ENCODE measurements around the gene ACTR8.

The ACTR8 gene

DNA sequence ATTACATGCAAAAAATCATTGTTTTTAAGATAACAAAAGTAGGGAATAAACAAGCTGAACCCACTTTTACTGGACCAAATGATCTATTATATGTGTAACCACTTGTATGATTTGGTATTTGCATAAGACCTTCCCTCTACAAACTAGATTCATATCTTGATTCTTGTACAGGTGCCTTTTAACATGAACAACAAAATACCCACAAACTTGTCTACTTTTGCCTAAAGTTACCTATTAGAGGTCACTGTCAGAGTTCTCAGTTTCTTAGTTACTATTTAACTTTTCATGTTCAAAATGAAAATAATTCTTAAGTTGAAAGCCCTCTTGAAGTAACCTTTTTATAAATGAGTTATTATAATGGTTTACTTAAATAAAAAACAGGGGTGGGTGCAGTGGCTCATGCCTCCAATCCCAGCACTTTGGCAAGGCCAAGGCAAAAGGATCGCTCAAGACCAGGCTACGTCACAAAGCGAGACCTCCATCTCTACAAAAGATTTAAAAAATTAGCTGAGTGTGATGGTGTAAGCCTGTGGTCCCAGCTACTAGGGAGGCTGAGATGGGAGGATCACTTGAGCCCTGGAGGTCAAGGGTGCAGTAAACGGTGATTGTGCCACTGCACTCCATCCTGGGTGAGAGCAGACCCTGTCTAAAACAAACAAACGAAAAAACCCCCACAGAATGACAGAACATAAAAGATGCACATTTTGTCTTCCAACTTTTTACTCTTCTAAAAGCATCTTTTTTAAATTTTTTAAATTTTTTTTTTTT is 16.0 kb downstream of the ACTR8 start:
- DNase-seq (ENCODE audit: low read depth in 1 of 2, low spot score in 1 of 2) = no peak

DNA sequence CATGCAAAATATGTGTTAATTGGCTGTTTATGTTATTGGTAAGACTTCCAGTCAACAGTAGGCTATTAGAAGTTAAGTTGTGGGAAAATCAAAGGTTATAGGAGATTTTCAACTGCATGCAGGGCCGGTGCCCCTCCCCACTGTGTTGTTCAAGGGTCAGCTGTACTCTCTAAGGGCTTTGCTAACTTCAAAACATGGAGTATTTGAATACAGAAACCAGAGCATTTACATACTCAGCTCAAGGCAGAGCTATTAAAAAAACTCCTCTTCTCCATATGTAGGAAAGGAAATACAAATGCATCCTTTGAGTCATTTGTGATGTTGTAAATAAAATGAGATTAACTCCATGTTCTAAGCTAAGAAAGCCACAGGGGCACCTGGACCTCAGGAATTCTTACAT is 18.8 kb downstream of the ACTR8 start:
- no peak for DNase-seq (ENCODE audit: low read depth in 1 of 2, low spot score in 1 of 2)

DNA sequence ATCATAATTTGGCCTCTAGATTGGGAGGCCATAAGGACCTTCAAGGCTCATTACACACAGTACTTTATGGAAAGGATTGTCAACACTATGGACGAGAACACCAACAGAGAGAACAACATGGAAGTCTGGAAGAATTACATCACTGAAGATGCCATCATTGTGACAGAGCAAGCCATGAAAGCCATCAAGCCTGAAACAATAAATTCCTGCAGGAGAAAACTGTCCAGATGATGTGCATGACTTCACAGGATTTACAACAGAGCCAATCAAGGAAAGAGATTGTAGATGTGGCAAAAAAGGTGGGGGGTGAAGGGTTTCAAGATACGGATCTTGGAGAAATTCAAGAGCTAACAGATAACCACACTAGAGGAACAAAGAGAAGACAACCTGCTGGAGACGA is 19.7 kb downstream of the ACTR8 start:
- DNase-seq (ENCODE audit: low read depth in 1 of 2, low spot score in 1 of 2) = no peak

DNA sequence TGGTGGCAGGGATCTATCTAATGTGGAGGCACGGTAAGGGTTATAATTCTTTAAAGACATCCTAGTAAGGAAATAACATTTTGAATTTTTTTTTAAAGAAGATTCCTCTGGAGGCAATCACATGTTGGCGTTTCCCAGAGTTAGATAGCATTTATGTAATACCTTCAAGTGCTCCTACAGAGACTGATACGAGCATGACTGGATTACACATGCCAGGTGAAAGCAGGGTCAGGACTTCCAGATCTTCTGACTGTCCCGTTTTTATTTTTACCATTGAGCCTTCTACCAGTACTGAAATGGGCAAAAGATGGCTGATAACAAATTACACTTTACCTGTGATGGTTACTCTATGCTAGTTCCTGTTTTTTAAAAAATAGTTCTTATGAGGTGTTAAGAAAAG is 21.8 kb downstream of the ACTR8 start:
- no peak for DNase-seq (ENCODE audit: low read depth in 1 of 2, low spot score in 1 of 2)

- no peak for DNase-seq (ENCODE audit: low read depth in 1 of 2, low spot score in 1 of 2)
These were observed 22.8 kb downstream of the ACTR8 start for GRCh38 chr3:53859178-53859577.

- no peak for DNase-seq (ENCODE audit: low read depth in 1 of 2, low spot score in 1 of 2)
These were observed 23.7 kb downstream of the ACTR8 start for GRCh38 chr3:53858096-53858741.

- DNase-seq (ENCODE audit: low read depth in 1 of 2, low spot score in 1 of 2) = no peak
These were observed 25.0 kb downstream of the ACTR8 start for GRCh38 chr3:53856964-53857363.

DNA sequence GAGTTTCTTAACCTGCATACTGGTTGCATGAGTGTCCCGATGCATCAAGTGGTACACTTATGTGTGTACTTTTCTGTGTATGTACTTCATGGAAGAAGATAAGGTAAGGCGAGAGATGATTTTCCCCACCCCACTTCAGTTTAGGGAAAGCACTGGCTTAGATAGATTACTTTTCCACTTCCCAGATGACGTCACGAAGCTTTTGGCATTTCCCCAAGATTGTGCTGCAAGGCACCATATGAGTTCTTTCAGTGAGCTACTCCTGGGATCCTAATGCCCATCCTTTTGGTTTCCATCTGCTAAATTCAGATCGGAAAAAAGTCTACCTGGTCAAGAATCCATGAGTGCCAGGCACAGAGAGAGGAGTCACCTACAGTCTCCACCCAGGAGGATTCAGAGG is 31.1 kb downstream of the ACTR8 start:
- DNase-seq (ENCODE audit: low read depth in 1 of 2, low spot score in 1 of 2) = no peak

DNA sequence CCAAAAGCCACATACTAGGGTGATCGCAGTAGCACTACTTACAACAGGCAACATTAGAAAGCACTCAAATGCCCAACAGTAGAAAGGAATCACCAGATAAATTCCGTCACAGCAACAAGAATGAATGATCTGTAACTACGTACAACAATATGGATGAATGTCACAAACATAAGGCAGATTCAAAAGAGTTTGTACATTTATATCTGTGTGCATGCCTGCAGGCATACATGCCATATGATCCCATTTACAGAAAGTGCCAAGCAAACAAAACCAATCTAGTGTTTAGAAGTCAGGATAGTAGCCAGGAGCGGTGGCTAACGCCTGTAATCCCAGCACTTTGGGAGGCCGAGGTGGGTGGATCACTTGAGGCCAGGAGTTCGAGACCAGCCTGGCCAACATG is 32.0 kb downstream of the ACTR8 start:
- DNase-seq (ENCODE audit: low read depth in 1 of 2, low spot score in 1 of 2) = no peak

DNA sequence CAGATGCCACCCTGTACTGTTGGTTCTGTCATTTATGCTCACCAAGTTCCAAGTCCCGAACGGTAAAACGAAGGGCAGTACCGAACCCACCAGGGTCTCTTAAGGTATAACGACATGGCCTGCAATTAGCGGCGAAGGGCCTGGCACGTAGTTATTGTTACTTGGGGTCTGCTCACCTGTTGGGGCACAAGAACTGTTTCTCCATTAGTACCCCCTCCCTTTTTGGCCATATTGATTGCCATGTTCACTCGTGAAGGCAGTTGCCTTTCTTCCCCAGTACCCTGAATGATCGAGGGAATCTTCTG is 35.1 kb downstream of the ACTR8 start:
- no peak for DNase-seq (ENCODE audit: low read depth in 1 of 2, low spot score in 1 of 2)

DNA sequence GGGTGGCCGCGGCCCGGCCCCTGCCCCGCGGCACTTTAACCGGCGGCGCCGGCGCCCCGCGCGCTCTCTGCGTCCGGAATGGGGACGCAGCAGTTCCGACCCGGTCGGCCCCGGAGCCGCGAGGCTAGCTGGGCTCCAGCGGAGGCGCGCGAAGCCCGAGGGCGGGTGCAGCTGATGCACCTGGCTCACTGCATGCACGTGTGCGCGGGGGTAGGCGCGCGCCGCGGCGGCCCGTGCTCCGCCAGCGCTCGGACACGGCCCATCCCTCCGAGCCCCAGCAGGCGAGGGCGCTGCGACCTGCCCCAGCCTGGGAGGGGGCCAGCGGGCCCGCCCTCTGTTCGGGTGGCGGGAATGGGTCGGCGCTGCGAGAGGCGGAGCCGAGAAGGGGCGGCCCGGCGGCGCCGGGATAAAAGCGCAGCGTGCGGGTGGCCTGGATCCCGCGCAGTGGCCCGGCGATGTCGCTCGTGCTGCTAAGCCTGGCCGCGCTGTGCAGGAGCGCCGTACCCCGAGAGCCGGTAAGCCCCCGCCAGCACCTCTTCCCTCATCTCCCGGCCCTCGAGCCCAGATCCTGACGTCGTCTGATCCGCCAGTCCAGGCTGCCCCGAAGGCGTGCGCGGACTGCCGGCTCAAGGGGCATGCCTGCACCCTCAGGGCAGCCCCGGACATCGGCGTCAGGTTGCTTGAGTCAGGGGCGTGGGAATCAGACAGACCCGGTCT is 35.7 kb downstream of the ACTR8 start, which contains the start of the genes CHDH and IL17RB:
CHDH (minus strand) TSS at position 286 of the 717 bp plus-strand sequence. CDS start 22,411 bp downstream, outside the sequence.
IL17RB (plus strand) TSS at position 435 of the 717 bp plus-strand sequence; CDS start at position 456, 21 bp downstream.
- no peak for DNase-seq (ENCODE audit: low read depth in 1 of 2, low spot score in 1 of 2)

DNA sequence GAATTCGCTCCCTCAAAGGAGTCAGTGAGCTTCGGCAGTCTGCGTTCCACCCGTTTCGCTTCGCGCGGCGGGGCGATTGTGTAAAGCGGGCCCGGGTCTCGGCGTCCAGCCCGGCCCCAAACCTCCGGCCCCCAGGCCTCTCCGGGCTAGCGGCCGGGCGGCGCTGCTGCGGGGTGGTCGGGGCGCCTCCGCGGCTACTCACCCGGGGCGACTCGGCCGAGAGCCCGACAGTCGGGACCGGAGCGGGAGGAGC is 36.1 kb downstream of the ACTR8 start:
- no peak for DNase-seq (ENCODE audit: low read depth in 1 of 2, low spot score in 1 of 2)

- no peak for DNase-seq (ENCODE audit: low read depth in 1 of 2, low spot score in 1 of 2)
These were observed 36.7 kb downstream of the ACTR8 start for GRCh38 chr3:53845103-53845880.

DNA sequence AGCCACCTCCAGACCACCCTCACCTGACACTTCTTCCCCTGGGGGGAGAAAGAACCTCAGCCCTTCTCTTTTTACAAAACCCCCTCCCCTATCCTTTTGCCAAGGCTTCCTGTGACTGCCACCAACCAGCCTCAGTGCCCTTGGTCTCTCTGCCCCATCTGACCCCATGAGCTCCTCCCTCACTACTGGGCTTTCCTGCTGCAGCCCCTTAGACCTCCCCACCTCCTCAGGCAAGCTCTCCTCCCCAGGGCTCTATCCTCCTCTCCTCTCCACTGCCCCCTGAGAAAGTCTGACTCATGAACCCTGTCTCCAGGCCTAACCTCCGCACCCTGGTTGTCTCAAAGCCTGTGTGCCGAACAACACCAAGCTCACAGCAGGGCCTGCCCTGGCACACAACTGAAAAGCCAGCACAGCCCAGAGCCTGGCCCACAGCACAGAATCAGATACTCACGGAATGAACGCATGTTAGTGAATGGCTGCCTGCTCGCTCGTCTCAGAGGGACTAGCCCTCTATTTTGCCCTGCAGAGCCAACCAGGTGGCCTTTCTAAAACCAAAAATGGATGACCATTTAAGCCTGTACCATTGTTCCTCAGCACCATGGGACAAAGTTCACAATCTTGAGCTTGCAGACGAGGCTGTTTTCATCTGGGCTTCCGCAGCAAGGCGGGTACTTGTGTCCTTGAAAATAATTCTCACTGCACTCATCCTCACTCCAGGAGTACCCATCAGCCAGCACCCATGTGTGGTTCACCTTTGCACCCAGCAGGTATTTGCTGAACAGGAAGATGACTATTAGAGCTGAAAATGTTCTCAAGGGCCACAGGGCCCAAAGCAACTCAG is 37.5 kb downstream of the ACTR8 start:
- no peak for DNase-seq (ENCODE audit: low read depth in 1 of 2, low spot score in 1 of 2)

DNA sequence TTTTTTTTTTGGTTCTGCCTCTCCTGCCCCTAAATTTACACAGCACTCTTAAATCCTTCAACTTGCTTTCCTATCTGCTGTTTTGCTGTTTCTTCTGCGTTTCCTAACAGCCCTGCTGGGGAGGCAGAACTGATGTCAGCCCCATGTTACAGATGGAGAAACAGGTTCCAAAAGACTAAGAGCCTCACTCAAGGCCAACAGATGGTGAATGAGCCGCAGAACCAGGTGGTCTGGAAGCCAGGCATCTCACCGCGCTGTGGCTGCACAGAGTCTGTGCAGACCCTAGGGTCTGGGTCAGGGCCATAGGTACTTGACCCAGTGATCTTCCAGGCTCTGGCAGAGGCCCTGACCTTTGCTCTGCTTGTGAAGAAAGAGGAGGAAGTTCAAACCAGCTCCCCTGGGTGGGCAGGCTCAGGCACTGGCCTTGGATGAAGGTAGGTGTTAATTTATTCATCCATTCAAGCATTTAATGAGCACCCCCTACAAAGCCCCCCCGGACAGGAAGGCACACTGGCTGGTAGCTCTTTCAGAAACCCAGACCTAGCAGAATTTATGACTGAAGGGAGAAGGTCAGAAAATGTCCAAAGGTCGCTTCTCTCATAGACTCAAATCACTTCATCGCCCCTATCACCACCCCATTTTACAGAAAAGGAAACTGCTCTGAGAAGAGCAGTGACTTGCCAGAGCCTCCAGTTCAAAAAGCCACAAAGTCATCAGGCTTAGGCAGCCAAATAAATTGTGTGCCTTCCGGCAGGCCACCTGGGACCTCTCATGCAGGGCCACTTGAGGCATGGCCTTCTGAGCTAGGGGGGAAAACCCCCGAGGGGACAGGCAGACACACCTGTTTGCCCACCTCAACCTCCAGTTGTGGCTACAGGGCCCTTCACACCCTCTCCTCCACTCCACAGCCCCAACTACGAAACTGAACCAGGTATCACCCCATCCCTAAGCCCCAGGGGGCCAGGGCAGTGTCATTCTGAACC is 38.5 kb downstream of the ACTR8 start:
- DNase-seq (ENCODE audit: low read depth in 1 of 2, low spot score in 1 of 2) = no peak

DNA sequence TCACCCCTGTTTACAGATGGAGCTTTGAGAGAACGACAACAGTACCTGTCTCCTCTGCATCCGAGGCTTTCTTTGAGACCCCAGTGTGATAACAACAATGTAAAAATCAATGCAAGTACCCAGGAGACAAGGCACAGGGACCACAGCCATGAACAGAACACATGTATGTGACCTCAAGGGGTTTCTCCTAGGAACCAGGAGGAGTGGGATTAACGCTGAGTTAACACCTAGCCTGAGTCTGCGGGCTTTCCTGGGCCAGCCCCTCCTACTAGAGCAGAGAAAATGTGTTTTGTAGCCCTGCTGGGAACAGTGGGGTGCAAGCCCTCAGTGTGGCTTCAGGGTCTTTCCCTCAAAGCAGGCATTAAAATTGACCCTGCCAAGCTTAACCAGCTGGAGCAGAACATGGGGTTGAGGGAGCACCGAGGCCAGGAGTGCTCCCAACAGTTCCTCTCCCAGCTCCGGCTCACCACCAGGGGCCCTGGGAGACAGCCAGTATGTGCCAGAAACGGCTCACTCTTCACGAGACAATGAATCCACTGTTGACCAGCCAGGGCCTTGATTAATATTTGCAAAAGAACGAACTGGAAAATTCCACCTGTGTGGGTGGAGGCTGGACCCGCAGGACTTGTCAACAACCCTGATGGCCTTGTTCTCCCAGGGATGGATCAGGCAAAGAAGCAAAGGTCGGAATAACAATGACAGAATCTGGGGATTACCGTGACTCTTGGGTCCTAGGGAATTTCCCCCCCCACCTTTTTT is 39.3 kb downstream of the ACTR8 start:
- no peak for DNase-seq (ENCODE audit: low read depth in 1 of 2, low spot score in 1 of 2)

DNA sequence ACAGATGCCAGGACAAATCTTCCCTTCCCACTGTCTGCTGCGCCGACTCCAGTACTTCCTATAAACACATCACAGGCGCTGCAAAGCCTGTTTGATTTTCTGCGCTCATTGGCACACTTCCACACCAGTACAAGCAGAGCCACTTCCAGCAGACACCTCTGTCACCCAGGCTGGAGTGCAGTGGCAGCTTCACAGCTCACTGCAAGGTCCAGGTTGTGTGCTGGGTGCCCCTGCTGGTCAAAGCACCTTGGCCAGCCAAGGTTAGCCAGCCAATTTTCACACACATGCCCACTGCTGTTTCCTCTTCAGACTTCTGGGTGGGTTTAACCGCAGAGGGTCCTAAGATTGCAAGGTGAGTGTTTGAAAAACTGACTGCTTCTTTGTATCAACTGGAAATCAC is 40.7 kb downstream of the ACTR8 start:
- DNase-seq (ENCODE audit: low read depth in 1 of 2, low spot score in 1 of 2) = no peak

- DNase-seq (ENCODE audit: low read depth in 1 of 2, low spot score in 1 of 2) = no peak
These were observed 44.6 kb downstream of the ACTR8 start for GRCh38 chr3:53837331-53837730.
